GM19395 (cell line): ENCODE measurements around the gene S100A11.

Source experiments
- ATAC-seq: cut with Tn5 transposase; IDR thresholded peaks from one replicate; pipeline ENCODE4 v1.9.1; 2021; ENCODE audit warnings: mild to moderate bottlenecking, moderate library complexity; ENCODE audit not compliant: unreplicated experiment

The S100A11 gene

GRCh38 chr1:151985768-151986167, 51.0 kb downstream of the S100A11 start:
- no peak for ATAC-seq

GRCh38 chr1:151985270-151985669, 51.5 kb downstream of the S100A11 start:
- no peak for ATAC-seq

- ATAC-seq: peak; percentile 76
Observed at GRCh38 chr1:151984313-151984956, 52.4 kb downstream of the S100A11 start.
